HAP-1 (cell line): ENCODE measurements around the gene USP53.
"Not testable (repeated sequence)": the region's sequence is repeated elsewhere in the genome, so short reads cannot be mapped to it uniquely, and the experiment has no call there.

Experiments
- DNase-seq, 2 experiments: peaks; one replicate each; pipeline ENCODE4 v3.0.0-alpha.2; 2016 to 2020; ENCODE audit warnings: low spot score in 2 of 2
- H3K27me3 ChIP-seq: fragments of 250-450 bp; sonication (Bioruptor Pico); 2 replicates; pipeline ENCODE4 v1.5.1; 2020; ENCODE audit warnings: low read depth, mild to moderate bottlenecking, moderate library complexity
- H3K36me3 ChIP-seq: fragments of 250-450 bp; sonication (Bioruptor Pico); replicated peaks from 2 replicates; pipeline ENCODE4 v1.5.1; 2020; ENCODE audit warnings: mild to moderate bottlenecking
- H3K4me1 ChIP-seq: fragments of 250-450 bp; sonication (Bioruptor Pico); 2 replicates; pipeline ENCODE4 v1.5.1; 2020; ENCODE audit warnings: mild to moderate bottlenecking
- H3K4me3 ChIP-seq: fragments of 250-450 bp; sonication (Bioruptor Pico); 2 replicates; pipeline ENCODE4 v1.5.1; 2020; ENCODE audit warnings: mild to moderate bottlenecking, moderate library complexity
- H3K9me3 ChIP-seq: fragments of 250-450 bp; sonication (Bioruptor Pico); 2 replicates; pipeline ENCODE4 v1.5.1; 2020; ENCODE audit warnings: mild to moderate bottlenecking, moderate library complexity
- in situ Hi-C: fragments of 300-500 bp; cut with MboI; formaldehyde crosslinking; loops from 3 replicates; pipeline ENCODE4 v1.14.3; 2020; ENCODE audit warnings: low sequenced_read_pairs, inconsistent platforms, mixed read lengths

USP53 gene

DNA sequence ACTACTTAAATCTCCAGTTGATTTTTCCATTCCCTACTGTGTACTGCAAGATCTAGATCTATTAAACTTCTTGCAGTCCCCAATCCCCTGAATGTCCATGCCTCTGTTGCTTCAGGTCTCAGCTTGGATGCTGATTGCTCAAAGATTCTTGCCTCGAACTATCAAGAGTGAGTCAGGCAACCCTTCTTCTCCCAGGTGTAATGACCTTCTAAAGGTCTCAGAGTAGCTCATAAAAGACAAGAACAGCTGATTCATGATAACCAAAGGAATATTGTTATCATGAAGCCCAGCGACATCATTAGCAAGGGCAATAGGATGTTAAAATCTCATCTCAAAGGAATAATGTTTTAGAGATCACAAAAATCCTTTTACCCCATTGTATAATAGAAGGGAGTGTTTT lies 116.2 kb downstream of the USP53 start:
- H3K36me3 ChIP-seq: no peaks in the 10 kb centered on the region; the same call in 1 of the 2 replicates
- H3K27me3 ChIP-seq: no peaks in the 10 kb centered on the region
- in situ Hi-C loops: no loop called here
- H3K4me1 ChIP-seq: peaks cover 3% of the 10 kb centered on the region
- DNase-seq: no peak
- no peaks in the 10 kb centered on the region for H3K9me3 ChIP-seq
- H3K4me3 ChIP-seq: no peak overlapping the region

DNA sequence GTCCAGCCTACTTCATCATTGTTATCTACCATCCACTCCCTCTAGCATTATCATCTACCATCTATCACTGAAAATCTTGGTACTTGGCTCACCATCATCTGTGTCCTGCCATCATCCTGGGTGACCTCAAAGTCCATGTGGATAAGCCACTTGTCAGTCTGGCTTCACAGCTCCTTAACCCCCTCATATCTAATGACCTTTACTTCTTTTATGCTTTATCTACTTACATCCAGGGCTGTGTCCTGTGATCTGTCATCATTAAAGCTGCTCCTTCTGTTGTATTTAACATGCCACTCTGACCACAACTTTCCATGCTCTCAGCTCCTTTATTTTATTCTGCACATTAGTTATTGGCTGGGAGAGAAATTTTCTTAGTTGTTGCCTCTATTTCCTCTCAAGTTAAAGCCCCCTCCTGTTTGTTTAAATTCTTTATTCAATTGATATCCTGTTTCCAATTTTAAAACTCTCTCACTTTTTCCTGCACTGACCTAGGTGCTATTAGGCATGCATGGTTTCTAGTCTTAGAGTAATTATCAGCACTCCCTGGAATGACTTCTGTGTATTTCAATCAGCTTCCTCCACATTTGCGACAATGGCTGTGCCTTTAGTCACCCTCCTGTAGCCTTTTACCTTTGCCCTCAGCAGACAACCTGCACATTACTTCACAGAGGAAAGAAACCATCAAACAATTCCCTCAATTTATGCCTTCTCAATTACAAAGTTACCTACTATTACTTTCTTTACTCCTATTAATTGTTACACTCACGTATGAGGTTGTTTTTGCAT lies 117.5 kb downstream of the USP53 start:
- Histone ChIP-seq H3K27me3 (no peaks in the 10 kb centered on the region), H3K9me3 (no peaks in the 10 kb centered on the region), H3K36me3 (no peaks in the 10 kb centered on the region; the same call in 1 of the 2 replicates), H3K4me1 (peaks cover 3% of the 10 kb centered on the region), H3K4me3 (no peak overlapping the region)
- no peak for DNase-seq
- in situ Hi-C loops: no loop called here

DNA sequence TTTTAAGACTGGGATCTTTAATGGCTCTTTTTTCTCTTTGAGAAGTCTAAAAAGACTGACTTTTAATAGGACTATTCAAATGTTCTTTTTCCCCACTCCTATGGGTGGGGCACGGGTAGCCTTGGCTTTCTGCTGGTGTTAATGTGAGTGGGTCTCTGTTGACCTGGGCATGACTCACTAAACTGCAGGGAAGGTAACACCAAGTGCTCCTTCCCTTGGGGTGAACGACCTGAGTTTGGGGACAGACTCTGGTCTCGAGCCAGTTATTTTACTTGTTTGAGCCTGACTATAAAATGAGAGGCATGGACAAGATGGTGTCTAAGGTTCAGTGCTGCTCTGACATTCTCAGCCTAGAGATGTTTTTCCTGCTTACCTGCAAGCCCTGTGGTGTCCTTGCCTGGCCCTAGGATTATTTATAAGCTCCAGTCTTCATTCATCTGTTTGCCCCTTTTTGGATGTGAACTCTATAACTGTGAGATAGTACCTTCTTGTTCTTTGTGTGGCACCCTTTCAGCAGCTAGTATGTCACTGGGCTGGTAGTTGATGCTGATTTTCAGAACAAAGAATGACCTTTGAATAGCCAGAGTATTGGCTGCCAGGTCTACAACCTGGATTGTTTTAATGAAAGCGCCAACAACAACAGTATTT lies 123.9 kb downstream of the USP53 start:
- in situ Hi-C loops, DNase-seq, H3K4me3 ChIP-seq, H3K4me1 ChIP-seq, H3K9me3 ChIP-seq, H3K27me3 ChIP-seq, H3K36me3 ChIP-seq: not testable (repeated sequence)

DNA sequence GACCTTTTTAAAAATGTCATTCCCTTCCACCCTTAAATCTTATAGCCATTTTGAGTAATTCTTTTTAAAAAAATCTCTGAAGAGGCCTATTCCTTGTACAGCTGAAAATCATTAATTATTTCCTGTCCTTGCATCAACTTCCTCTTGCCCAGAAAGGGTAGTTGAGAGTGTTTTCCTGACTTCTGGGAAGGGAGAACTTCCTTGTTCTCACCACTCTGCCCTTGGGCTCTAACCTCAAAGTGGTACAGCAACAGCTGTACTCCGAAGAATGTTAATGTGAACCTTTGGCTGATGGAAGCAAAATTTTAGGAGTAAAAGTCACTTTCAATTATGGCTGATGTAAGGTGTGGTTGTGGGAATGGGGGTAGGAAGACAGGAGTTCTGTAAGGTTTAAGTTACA lies 124.5 kb downstream of the USP53 start:
- Histone ChIP-seq H3K4me1 (peaks cover under 1% of the 10 kb centered on the region), H3K27me3 (no peaks in the 10 kb centered on the region), H3K9me3 (no peaks in the 10 kb centered on the region), H3K36me3 (no peaks in the 10 kb centered on the region), H3K4me3 (no peak overlapping the region)
- no peak for DNase-seq
- in situ Hi-C loops: no loop called here

DNA sequence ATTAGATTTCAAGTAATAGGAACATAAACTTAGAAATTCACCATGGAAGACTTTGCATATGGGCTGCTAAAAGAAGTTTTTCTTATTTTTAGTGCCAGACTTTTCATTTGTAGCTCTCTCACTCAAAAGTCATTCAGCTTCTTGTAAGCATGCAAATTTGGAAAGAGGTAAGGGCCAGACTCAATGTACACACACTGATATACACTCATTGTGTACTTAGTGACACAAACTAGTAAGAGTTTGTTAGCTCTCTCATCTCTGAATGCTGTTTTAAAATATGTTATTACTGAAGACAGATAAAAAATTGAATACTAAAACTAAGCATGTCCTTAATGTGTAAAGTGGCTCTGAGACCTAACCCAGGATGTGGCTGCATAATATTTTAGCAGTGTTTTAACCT lies 127.4 kb downstream of the USP53 start:
- H3K27me3 ChIP-seq, H3K36me3 ChIP-seq, H3K9me3 ChIP-seq, in situ Hi-C loops, H3K4me3 ChIP-seq, DNase-seq: not testable (repeated sequence)
- peaks cover 13% of the 10 kb centered on the region for H3K4me1 ChIP-seq

DNA sequence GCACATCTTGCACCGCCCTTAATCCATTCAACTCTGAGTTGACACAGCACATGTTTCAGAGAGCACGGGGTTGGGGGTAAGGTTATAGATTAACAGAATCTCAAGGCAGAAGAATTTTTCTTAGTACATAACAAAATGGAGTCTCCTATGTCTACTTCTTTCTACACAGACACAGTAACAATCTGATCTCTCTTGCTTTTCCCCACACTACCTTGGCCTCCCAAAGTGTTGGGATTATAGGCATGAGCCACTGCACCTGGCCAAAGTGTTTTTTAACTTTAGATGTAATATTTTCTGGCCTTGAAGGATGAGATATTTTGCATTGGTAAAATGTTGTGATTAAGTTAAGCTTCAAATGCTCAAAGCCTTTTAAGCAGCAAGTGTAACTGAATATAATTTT lies 130.8 kb downstream of the USP53 start:
- H3K27me3 ChIP-seq, H3K4me3 ChIP-seq, H3K36me3 ChIP-seq, DNase-seq, H3K9me3 ChIP-seq, in situ Hi-C loops: not testable (repeated sequence)
- peaks cover 13% of the 10 kb centered on the region for H3K4me1 ChIP-seq
